Measurements from ENCODE around the gene NRIP1.

The NRIP1 gene

GRCh38 chr21:15078180-15078579 is 13.4 kb upstream of the NRIP1 start:
- H3K36me3 ChIP-seq (ENCODE audit: control insufficient read depth, insufficient read depth, low read length) = no peaks in the 10 kb centered on the region
- no peak for TF ChIP-seq CTCF (IDR thresholded peaks at IDR 0.05; ENCODE audit: insufficient read depth, low read length, poor library complexity, severe bottlenecking)
- H3K27me3 ChIP-seq (replicated peaks; ENCODE audit: control insufficient read depth, insufficient read depth, low read length) = no peaks in the 10 kb centered on the region
- H3K4me3 ChIP-seq (replicated peaks; ENCODE audit: low read depth, low read length) = no peak overlapping the region
- DNase-seq (ENCODE audit: extremely low read depth, insufficient read length) = no peak

- Histone ChIP-seq H3K36me3 (ENCODE audit: control insufficient read depth, insufficient read depth, low read length) (no peaks in the 10 kb centered on the region), H3K4me3 (replicated peaks; ENCODE audit: low read depth, low read length) (no peak overlapping the region), H3K27me3 (replicated peaks; ENCODE audit: control insufficient read depth, insufficient read depth, low read length) (no peaks in the 10 kb centered on the region)
- TF ChIP-seq CTCF (IDR thresholded peaks at IDR 0.05; ENCODE audit: insufficient read depth, low read length, poor library complexity, severe bottlenecking) = no peak
- no peak for DNase-seq (ENCODE audit: extremely low read depth, insufficient read length)
Measured at GRCh38 chr21:15077529-15078145, 12.8 kb upstream of the NRIP1 start.

- H3K4me3 ChIP-seq (replicated peaks; ENCODE audit: low read depth, low read length) = no peak overlapping the region
- TF ChIP-seq CTCF (IDR thresholded peaks at IDR 0.05; ENCODE audit: insufficient read depth, low read length, poor library complexity, severe bottlenecking) = no peak
- H3K36me3 ChIP-seq (ENCODE audit: control insufficient read depth, insufficient read depth, low read length) = no peaks in the 10 kb centered on the region
- no peaks in the 10 kb centered on the region for H3K27me3 ChIP-seq (replicated peaks; ENCODE audit: control insufficient read depth, insufficient read depth, low read length)
- no peak for DNase-seq (ENCODE audit: extremely low read depth, insufficient read length)
Measured at GRCh38 chr21:15076730-15077129, 11.9 kb upstream of the NRIP1 start.

DNA sequence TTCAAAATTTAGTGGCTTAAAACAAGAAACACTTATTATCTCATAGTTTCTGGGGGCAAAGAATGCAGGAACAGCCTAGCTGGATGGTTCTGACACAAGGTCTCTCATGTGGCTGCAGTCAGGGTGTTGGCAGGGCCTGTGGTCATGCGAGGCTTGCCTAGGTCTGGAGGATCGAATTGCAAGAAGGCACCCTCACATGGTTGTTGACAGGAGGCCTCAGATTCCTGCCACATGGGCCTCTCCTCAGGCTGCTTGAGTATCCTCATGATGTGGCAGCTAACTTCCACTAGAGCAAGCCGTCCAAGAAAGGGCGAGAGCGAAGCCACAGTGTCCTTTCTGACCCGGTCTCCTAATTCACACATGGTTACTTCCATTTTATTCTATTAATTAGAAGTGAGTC is 6.2 kb upstream of the NRIP1 start:
- no peak for TF ChIP-seq CTCF (IDR thresholded peaks at IDR 0.05; ENCODE audit: insufficient read depth, low read length, poor library complexity, severe bottlenecking)
- Histone ChIP-seq H3K4me3 (replicated peaks; ENCODE audit: low read depth, low read length) (no peak overlapping the region), H3K27me3 (replicated peaks; ENCODE audit: control insufficient read depth, insufficient read depth, low read length) (no peaks in the 10 kb centered on the region), H3K36me3 (ENCODE audit: control insufficient read depth, insufficient read depth, low read length) (no peaks in the 10 kb centered on the region)
- no peak for DNase-seq (ENCODE audit: extremely low read depth, insufficient read length)

- Histone ChIP-seq H3K36me3 (ENCODE audit: control insufficient read depth, insufficient read depth, low read length) (no peaks in the 10 kb centered on the region), H3K4me3 (replicated peaks; ENCODE audit: low read depth, low read length) (peak overlapping the region; percentile 64), H3K27me3 (replicated peaks; ENCODE audit: control insufficient read depth, insufficient read depth, low read length) (no peaks in the 10 kb centered on the region; the same call in none of the 2 replicates)
- no peak for TF ChIP-seq CTCF (IDR thresholded peaks at IDR 0.05; ENCODE audit: insufficient read depth, low read length, poor library complexity, severe bottlenecking)
- DNase-seq (ENCODE audit: extremely low read depth, insufficient read length) = no peak
Measured at GRCh38 chr21:15066123-15066575, 1.3 kb upstream of the NRIP1 start.
